HG03442 (cell line): ENCODE data around the gene BTBD9.

Experiments used
- ATAC-seq: cut with Tn5 transposase; IDR thresholded peaks from one replicate; pipeline ENCODE4 v1.9.1; 2021; ENCODE audit warnings: mild to moderate bottlenecking, moderate library complexity; ENCODE audit not compliant: unreplicated experiment

Gene BTBD9

DNA sequence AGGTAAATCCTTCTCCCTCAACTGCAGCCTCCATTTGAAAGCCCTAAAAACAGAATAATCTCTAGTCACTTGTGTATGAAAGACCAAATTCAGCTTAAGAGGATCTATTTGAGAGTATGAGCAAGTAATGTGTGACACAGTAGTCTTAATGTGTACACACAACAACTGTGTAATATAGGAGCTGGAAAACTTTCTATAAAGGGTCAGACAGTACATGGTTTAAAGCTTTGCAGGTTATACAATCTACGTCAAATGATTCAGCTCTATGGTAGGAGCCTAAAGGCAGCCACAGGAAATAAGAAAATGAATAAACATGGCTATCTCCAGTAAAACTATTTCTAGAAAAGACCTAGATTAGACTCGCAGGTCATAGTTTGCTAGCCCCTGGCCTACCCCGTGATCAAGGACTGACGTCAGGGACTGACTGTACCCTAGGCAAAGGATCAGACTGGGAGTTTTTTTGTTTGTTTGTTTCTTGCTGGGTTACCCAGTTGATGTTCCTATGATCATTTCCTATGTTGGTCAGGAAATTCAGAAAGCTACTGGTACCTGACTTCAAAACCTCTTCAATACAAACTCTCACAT lies 39.7 kb downstream of the BTBD9 start:
- no peak for ATAC-seq

DNA sequence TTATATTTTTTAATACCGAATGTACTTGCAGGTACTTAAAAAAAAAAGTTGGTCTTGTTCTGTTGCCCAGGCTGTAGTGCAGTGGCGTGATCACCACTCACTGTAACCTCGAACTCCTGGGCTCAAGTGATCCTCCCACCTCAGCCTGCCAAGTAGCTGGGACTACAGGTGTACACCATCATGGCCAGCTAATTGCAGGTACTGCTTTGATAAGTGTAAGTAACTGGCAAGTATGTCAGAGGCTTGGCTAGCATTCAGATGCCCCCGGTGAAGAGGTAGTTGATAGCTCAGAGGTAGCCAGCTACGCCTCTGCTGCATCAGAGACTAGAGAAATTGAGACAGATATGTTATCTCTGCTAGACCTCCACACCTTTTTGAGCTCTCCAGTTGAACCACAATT lies 40.5 kb downstream of the BTBD9 start:
- no peak for ATAC-seq

DNA sequence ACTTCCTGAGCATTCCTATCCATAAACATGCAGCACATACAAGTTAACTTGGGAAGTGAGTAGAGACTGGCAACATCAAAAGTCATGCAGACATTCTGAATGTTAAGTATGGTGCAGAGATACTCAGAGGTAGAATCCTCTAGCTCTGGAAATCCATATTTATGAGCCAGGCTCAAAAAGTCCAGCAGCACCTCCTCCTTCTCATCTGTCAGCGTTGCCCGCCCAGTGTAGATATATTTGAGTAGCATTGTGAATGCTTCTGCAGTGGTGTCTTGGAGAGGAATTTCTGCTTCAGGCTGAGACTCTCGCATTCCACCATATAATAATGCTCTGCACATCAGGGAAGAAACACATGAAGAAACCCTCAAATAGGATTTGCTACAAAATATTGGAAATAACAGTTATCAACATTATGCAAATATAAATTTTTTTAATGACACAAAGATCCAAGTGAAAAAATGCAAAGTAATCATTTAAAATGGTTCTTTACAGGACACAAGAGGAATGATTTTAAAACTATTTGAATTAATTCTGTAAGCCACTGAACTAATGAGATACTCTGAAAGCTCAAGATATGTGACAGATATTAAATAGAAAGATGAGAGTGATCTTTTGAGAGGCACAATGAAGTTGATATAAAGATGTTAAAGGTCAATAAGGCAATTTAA lies 45.6 kb downstream of the BTBD9 start:
- no peak for ATAC-seq

DNA sequence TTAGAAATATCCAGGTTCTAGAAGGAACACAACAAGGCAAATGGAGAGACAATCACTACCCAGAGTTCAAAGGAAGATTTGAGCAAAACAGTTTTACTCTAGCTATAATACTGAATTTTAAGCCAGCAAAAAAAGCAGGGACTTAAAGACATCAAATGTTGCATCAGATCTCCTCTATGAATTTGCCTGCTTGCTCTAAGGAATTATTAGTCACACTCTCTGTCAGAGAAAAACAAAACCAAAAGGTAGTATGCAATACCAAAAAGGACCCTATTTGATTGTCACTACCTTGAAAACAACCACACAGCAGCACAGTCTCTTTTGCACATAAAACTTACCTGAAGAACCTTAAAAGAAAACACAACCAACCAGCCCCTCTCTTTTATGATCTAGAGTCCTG lies 46.3 kb downstream of the BTBD9 start:
- no peak for ATAC-seq

DNA sequence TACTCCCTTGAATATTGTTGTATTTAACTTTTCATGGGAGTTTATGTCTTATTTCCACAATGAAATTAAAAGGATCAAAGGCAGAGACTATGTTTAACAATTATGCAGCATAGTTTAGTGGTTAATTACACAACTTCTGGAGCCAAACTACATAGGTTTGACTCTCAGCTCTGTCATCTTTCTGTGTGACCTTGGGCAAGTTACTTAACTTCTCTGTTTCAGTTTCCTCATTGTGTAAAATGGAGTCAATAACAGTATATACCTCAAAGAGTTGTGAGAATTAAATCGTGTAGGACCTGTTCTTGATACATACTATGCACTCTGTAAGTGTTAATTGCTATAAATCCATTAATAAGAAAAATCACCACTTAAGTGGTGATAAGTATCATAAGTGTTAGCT lies 48.3 kb downstream of the BTBD9 start:
- no peak for ATAC-seq

DNA sequence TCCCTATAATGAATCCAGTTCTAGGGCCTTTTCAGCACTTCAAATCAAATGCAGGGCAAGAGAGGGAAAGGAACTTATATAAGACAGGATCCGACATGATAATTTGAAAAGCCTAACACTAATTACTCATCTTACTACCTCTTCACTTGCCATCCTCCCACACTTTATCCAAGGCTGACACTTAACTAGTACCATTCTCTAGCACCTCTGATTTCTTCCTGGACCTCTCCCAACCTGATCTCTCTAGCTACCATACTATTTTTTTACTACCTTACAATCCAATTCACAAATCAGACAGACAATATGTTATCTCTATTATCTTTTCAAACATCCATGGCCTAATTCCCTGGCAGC lies 50.4 kb downstream of the BTBD9 start:
- no peak for ATAC-seq

DNA sequence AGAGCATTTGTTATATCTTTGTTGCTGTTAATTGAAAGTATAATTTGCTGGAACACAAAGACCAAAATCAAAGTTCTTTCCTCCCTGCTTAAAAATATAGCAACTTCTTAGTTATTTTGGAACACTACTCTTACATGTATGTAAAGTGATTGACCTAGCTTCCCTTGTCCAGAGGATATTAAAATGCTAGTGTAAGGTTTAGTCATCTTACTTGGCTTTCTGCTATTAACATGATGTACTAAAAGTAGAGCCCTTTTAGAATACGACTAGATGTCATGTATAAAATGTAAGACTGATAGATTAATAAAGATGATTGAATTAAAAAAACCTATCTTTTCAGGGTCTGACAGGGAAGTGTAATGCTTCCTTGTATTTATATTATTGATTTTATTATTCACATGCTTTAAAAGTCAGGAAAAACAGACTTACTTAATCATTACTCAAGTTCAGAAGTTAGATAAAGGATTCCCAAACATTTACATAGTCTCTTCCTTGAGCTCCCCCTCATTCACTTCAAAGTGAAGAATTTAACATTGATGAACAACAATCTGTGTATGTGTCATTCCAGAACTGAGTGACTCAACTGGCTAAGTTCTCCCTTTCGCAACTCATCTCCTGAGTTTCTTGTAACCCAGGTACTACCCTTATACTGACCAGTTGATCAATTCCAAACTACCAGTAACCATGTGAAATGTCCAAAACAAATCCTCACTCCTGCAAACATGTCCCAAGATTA lies 50.9 kb downstream of the BTBD9 start:
- no peak for ATAC-seq

DNA sequence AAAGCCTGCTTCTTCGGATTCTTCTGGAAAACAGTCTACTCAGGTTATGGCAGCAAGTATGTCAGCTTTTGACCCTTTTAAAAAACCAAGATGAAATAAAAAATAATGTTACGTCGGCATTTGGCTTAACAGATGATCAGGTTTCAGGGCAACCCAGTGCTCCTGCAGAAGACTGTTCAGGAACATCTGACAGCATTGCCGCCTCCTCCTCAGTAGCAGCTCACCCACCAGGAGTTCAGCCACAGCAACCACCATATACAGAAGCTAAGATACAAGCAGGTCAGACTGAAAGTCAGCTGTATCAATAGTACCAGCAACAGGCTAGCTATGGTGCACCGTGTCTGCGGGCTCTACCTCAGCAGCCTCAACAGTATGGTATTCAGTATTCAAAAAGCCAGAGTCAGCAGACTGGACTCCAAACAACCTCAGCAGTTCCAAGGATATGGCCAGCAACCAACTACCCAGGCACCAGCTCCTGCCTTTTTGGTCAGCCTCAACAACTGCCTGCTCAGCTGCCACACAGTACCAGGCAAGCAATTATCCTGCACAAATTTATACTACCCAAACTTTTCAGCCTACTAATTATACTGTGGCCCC lies 51.9 kb downstream of the BTBD9 start:
- no peak for ATAC-seq

DNA sequence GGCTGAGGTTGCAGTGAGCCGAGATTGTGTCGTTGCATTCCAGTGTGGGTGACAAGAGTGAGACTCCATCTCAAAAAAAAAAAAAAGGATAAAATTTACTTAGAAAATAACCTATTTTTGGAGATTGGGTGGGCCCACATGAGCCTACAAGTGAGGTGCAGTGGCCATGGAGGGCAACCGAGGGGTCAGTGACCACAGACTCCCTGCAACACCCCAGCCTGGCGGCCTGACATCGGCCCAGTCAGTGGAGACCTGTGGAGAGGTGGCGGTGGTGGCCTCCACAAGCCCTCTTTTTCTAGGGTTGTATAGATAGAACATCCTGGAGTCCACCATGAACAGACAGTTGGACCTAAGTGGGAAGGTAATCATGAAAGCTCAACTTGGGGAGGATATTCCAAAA lies 52.7 kb downstream of the BTBD9 start:
- ATAC-seq = no peak

DNA sequence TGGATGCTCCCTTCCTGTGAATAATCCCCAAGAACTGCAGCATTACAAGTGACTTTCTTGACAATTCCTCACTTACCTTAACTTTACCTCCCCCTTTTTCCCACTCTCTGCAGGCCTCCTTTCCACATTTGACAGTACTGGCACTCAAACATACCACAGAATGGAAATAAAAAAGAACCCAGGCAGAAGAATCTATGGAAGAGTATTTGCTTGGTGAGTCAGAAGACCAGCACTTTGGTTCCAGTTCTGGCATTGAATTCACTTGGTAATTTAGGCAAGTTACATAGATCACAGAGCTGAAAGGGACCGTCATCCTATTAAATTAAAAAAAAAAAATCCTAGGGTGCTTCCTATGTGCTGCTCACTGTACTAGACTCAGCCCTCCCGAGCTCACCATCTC lies 55.0 kb downstream of the BTBD9 start:
- no peak for ATAC-seq

DNA sequence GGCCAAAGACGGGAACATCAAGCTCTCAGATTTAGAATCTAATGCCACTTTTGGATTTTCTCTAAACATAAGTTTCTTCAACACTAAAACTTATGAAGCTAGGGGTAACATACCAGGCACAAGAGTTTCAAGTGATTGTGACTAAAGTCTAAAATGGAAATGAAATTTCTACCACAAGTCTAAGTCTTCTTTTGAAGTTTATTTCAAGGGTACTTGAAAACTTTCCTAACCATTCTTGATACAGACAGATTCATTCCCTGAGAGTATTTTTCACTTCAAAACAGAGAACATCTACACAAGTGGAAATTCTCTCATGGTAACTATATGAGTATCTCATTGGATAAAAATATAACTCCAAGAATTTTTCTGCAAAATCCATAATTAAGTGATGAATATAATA lies 56.2 kb downstream of the BTBD9 start:
- no peak for ATAC-seq

DNA sequence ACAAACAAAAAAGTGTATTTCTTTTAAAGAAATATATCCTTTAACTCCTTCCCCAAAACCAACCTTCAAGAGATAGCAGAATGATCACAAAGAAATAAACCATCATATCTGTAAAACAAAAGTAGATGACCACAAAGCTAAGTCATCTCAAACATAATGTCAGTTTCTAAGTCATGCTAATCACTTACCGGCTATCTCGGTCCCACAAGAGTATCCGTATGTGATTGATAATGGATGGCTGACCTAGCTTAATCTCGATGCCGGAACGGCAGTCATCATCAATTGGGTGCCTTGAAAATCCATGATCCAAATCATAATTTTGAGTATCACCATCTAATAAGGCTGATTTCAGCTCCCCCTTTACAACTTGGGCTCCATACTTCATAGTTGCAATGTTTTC lies 59.7 kb downstream of the BTBD9 start:
- no peak for ATAC-seq

DNA sequence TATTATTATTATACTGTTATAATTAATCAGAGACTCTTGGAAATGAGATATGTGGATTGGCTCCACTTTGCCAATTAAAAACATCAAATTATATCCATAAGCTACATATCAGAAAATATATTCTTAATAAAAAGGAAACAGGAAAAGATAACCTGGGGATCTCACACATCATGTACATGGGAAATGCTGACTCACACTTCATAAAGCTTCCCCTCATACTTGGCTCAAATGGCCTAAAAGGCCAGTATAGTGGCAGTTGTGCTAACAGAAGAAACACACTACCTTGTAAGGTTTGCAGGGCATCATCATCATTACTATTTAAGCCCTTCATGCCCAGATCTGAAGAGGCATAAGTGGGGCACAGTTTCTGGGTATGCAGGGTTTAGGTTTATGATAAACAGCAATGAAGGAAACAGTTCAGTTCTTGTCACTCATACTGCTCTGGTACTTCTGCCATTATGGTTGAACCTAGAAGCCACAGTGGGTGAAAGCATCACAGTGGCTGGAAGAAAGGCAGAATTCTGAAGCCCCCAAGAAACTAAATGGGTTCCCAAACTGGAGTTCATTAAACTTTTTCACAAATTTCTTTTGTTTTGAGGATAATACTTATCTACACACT lies 60.6 kb downstream of the BTBD9 start:
- no peak for ATAC-seq

DNA sequence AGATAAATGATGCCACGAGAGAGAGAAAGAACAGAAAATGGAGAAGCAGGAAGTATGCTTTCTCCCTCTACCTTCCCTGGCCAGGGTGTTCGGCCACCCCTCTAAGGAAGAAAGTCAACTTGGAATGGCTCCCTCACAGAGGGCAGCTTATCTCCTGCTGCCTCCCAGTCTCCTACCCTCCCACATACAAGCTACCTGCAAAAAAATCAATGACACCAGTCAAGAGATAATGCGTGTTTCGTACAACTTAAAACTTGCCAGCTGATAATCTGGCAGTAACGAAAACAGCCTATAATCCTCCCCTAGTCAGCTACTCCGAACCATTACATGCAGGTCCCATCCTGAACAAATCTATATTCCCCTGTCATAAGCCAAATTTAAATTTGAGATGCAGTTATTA lies 61.7 kb downstream of the BTBD9 start:
- no peak for ATAC-seq

DNA sequence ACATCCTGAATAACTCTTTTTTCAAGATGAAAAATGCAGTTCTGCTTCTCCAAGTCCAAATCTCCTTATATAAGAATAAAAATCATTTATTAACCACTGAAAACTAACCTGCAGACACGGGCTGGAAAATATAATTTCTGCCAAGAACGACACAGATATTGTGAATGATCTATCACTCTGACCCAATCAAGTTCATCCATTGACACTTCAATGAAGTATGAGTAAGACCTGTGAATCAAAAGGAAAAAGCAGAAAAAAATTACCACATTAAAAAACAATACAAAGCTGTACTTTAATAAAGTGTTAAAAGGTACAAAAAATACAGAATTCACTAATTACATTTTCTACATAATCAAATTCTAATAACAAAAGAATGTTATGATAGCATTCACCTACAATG lies 62.2 kb downstream of the BTBD9 start:
- no peak for ATAC-seq

DNA sequence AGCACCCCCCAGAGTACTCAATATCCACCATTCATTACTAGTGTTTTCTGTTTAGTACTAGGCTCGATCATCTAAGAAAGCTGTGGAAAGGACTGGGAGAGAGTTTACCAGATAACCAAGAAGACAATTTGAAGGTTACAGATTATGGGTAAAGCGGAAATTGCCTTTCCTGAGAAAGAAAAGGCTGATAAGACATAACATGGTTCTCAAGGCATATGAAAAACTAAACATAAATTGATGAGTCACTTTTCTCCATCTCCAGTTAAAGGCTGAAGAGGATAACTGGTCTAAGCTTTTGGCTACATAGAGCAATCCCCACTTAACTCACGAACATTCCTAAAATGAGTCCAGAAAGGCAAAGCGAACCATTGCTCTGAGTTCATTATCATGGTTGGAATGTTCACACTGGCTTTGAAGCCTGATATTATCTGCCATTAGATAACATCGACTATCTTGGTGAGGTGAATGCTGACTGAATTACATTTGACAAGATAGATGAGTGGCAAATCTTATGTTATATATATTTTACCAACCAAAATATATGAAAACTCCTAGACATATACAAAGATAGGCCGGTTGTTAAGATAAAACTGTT lies 65.8 kb downstream of the BTBD9 start:
- ATAC-seq = no peak

DNA sequence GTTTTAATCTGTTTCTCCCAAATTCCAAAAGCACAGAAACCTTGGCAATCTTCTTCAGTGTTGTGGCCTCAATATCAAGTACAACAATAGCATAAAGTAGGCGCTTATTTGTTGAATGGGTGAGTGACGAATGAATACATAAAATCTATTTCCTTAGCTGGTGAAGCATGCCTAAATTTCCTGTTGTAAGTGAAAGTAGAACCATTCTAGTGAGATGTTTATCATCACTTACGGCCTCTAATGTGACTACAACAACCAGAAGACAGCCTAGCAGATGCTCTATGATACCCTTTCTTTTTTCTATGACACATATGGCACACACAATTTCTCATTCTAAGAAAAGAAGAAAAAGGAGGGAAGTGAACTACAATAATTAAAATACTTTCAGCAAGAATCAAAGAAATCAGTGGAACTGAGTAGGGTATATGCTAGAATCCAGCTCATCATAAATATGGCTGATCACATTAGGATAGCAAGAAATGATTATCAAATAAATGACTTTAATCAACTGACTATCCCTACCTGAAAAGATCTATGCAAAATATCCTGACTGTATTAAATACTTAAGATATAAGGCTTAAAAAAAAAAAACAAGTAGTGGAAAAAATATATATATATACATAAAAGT lies 67.4 kb downstream of the BTBD9 start:
- ATAC-seq = peak; percentile 52

DNA sequence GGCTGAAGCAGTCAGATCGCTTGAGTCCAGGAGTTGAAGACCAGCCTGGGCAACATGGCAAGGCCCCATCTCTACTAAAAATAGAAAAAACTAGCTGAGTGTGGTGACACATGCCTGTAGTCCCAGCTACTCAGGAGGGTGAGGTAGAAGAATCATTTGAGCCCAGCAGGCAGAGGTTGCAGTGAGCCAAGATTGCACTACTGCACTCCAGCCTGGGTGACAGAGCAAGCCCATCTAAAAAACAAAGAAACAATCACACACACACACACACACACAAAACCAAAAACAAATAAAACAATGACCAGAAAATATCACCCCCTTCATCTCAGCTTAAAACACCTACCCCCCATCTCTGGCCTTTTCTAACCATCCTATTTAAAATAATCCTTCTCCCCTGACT lies 68.0 kb downstream of the BTBD9 start:
- no peak for ATAC-seq

DNA sequence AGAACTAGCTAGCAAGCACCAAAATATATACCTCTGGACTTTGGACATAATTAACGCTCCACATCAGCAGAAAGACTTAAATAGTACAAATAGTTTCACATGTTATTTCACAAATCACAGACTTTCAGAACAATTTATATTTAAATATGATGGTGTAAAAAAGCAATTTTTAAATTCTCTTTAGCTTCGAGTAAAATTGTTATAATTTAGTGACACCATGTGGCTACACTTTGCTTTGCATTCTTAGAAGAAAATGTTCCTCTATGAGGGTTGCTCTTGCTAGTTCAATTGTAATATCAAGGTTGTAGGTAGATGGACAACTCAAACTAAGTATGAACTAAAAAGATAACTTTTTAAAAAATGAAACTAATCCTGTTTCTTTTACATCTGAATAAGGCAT lies 69.0 kb downstream of the BTBD9 start:
- ATAC-seq = no peak

DNA sequence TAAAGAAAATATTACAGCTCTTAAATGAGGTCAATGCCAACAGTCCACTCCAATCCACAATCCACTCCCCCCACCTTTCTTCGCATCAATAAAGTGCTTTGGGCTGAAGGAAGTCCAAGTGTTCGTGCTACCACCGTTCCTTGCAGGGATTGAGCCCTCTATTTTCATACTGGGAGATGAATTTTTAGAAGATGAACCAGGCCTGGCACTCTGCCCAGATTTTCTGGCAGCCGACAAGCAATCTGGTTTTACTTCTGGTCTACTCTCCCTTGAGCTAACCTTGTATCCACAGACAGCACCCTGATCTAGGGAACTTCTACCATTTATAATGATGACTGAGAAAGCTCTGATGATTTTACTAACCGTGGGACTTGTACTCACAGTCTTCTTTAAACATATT lies 72.3 kb downstream of the BTBD9 start:
- no peak for ATAC-seq
